ENCODE measurements around the gene SYT17.
A peak's percentile ranks its signal among the peaks of the same experiment; 100 is the strongest.

SYT17 gene

DNA sequence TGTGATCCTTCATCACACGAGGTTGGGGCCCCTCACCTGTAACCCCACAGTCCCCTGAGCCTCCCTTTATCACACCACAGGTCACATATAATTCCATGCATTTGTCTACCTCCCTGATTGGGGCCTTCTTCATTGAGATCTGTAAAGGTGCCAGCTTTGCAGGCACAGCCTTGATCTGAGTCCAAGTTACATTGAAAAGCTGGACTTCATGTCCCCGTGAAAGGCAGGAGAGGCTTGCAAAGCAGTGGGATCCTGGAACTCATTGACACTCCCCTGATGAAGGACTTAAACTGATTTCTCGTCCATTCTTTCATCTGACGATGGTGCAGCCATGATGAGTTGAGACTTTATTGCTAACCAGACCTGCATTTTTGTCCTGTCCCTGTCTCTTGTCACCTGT is 3.8 kb upstream of the SYT17 start:
- no peak overlapping the region for H3K4me3 ChIP-seq (ENCODE audit: low read depth, low read length)
- TF ChIP-seq, protein P1, sequence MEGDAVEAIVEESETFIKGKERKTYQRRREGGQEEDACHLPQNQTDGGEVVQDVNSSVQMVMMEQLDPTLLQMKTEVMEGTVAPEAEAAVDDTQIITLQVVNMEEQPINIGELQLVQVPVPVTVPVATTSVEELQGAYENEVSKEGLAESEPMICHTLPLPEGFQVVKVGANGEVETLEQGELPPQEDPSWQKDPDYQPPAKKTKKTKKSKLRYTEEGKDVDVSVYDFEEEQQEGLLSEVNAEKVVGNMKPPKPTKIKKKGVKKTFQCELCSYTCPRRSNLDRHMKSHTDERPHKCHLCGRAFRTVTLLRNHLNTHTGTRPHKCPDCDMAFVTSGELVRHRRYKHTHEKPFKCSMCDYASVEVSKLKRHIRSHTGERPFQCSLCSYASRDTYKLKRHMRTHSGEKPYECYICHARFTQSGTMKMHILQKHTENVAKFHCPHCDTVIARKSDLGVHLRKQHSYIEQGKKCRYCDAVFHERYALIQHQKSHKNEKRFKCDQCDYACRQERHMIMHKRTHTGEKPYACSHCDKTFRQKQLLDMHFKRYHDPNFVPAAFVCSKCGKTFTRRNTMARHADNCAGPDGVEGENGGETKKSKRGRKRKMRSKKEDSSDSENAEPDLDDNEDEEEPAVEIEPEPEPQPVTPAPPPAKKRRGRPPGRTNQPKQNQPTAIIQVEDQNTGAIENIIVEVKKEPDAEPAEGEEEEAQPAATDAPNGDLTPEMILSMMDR (conservative IDR thresholded peaks at IDR 0.05; ENCODE audit: low read depth, low read length) = no peak
- no peak for DNase-seq (ENCODE audit: low read depth)

GRCh38 chr16:19165101-19165500 is 2.9 kb upstream of the SYT17 start:
- no peak overlapping the region for H3K4me3 ChIP-seq (ENCODE audit: low read depth, low read length)
- TF ChIP-seq, protein P1 (conservative IDR thresholded peaks at IDR 0.05; ENCODE audit: low read depth, low read length) = no peak
- peak; percentile 18 for DNase-seq (ENCODE audit: low read depth)

DNA sequence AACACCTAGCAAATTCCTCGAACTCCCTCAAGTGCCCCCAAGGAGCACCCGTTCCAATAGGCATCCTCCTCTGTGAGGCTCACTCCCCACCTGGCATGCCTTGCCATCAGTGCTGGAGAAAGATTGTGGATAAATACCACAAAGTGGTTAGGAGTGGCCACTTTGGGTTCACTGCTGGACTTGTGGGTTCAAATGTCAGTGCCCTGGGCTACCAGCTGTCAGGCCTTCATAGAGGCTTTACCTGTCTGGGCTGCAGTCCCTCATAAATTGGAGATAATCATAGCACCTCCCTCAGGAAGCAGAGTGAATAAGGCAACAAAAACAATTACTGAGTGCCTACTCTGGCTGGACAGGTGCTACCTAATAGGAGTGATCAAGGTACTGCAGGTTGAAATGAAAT is 1.5 kb upstream of the SYT17 start:
- DNase-seq (ENCODE audit: low read depth) = no peak
- no peak overlapping the region for H3K4me3 ChIP-seq (ENCODE audit: low read depth, low read length)
- TF ChIP-seq, protein P1 (conservative IDR thresholded peaks at IDR 0.05; ENCODE audit: low read depth, low read length) = no peak

DNA sequence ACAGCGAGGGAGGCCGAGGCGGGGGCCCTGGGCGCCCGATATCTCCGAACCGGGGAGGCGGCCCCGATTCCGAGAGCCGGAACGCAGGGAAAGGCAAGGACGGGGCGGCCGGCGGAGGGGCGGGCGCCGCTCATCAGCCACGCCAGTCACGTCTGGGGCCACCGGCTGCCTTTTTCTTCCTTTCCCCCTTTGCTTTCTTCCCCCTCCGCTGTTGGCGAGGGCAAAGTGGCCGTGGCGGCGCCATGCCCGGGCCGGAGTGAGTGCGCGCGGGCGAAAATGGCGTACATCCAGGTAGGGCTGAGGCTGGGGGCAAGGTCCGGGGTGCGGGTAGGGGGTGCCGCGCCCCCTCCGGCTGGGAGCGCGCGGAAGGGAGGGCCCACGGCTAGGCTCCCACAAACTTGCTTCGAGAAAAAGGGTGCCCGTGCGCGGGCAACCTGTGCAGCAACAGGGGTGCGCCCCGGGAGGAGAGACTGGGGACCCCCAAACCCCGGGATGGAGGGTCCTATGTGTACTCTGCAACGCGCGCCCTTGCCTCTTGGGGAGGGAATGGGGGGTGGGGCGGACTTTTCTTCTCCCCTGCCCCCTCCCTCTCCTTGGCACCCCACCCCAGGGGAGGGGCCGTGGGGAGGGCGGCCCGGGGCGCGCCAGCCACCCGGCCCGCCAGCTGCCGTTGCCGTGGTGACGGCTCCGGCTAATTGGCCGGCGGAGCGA is 486 bp downstream of the SYT17 start:
- TF ChIP-seq, protein P1 (conservative IDR thresholded peaks at IDR 0.05; ENCODE audit: low read depth, low read length) = no peak
- DNase-seq (ENCODE audit: low read depth) = no peak
- peak overlapping the region; percentile 37 for H3K4me3 ChIP-seq (ENCODE audit: low read depth, low read length)

GRCh38 chr16:19169082-19169639 is 1.1 kb downstream of the SYT17 start:
- TF ChIP-seq, protein P1 (conservative IDR thresholded peaks at IDR 0.05; ENCODE audit: low read depth, low read length) = no peak
- no peak for DNase-seq (ENCODE audit: low read depth)
- H3K4me3 ChIP-seq (ENCODE audit: low read depth, low read length) = no peak overlapping the region

- H3K4me3 ChIP-seq (ENCODE audit: low read depth, low read length) = no peak overlapping the region
- DNase-seq (ENCODE audit: low read depth) = no peak
- TF ChIP-seq, protein P1 (conservative IDR thresholded peaks at IDR 0.05; ENCODE audit: low read depth, low read length) = no peak
These were observed 2.1 kb downstream of the SYT17 start for GRCh38 chr16:19170043-19170655.

Measured in choroid plexus epithelial cell (primary cell).